GM13977 (cell line): ENCODE data around the gene MPHOSPH10.

ENCODE experiments used
- DNase-seq: peaks from one replicate; pipeline ENCODE4 v3.0.0; 2012; ENCODE audit warnings: low spot score
- in situ Hi-C: fragments of 300-500 bp; cut with MboI; formaldehyde crosslinking; loops from one replicate; pipeline ENCODE4 v1.12.0; 2022; ENCODE audit warnings: low sequenced_read_pairs, low pct_unique_long_range_greater_than_20kb, mixed read lengths, inconsistent platforms; ENCODE audit not compliant: unreplicated experiment
- TF ChIP-seq, protein P1 (sequence below): IDR thresholded peaks from 2 replicates; pipeline ENCODE4 v1.5.1; 2012; ENCODE audit warnings: mild to moderate bottlenecking, control low read depth; ENCODE audit not compliant: insufficient read depth; ENCODE audit errors: extremely low read depth, missing control alignments

MPHOSPH10 gene

DNA sequence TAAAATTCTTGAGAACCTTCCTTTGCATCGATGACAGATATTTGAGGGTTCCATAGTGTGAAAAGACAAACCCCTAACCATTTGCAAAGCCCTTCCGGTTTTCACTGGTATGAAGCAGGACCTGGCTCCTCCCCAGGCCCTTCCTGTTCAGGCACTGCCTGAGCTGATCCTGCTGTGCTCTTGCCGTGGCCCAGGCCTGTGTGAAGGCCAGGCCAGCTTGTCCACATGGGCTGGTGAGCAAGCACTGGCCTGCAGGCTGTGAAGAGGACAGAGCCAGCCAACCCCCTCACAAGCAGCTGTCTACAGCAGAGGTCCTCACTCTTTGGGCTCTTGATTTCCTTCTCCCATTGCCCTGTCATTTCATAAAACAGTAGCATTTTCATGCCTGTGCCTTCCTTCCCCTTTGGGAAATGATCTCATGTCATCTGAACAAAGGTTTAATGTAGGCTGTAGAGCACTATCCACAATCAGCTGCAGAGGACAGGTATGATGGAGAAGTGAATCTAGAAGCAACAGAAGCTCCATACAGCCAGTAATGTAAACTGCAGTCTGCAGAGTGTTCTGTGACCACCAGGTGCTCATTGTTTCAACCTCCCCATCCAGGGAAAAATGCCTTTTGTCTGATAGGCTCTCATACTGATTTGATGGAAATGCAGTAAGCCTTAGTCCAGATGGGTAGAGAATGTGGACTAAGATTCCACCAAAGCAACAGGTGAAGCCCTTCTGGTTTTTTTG lies 19.8 kb downstream of the MPHOSPH10 start:
- DNase-seq = no peak
- TF ChIP-seq, protein P1, sequence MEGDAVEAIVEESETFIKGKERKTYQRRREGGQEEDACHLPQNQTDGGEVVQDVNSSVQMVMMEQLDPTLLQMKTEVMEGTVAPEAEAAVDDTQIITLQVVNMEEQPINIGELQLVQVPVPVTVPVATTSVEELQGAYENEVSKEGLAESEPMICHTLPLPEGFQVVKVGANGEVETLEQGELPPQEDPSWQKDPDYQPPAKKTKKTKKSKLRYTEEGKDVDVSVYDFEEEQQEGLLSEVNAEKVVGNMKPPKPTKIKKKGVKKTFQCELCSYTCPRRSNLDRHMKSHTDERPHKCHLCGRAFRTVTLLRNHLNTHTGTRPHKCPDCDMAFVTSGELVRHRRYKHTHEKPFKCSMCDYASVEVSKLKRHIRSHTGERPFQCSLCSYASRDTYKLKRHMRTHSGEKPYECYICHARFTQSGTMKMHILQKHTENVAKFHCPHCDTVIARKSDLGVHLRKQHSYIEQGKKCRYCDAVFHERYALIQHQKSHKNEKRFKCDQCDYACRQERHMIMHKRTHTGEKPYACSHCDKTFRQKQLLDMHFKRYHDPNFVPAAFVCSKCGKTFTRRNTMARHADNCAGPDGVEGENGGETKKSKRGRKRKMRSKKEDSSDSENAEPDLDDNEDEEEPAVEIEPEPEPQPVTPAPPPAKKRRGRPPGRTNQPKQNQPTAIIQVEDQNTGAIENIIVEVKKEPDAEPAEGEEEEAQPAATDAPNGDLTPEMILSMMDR = no peak
- in situ Hi-C loops = loop anchor here (25.0 kb wide), 1 partner anchor 337 kb away; no protein-coding TSS in a partner anchor

DNA sequence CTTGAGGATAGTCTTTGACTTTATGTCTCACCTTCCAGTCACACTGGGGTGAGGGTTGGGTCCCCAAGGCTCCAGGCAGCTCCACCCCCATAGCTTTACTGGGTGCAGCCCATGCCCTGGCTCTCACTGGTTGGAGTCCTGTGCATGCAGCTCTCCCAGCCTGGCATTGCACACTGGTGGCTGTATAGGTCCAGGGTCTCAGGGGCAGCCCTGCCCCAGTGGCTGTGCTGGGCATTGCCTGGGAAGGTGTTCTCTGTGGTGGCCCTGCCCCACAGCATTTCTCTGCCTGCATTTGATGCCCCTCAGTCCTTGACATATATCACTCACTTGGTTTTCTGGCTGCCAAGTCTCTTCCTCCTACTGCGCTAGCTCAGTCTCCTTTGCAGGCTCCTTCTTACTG lies 21.2 kb downstream of the MPHOSPH10 start:
- in situ Hi-C loops = loop anchor here (25.0 kb wide), 1 partner anchor 336 kb away; no protein-coding TSS in a partner anchor
- TF ChIP-seq, protein P1 = no peak
- DNase-seq = no peak

DNA sequence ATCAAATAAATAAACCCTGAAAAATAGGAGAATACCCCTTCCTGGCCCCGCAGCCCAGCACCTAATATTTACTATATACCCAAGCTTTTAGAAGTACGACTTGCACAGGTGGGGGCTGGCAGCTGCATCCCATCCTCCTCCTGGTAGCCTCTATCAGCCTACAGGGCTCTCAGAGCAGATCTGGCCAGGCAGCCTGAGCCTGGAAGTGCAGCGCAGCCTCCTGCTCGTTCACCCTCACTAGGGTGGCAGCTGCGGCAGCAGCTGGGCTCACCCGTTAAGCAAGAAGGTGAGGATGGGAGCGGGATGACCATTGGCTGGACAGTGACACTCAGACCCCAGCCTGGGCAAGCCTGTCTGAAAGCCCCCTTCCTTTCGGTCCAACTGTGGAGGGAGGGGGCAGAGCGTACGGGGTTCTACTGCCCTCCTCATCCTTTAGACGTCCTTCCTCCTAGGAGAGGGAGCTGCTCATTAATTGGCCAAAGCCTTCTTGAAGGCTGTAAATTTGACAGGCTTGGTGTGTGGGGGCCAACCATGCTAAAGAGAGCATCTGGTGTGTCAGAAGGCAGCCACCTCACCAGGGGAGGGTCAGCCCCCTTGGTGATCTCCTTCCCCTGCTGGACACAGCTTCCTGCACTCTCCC lies 23.3 kb downstream of the MPHOSPH10 start:
- TF ChIP-seq, protein P1 = no peak
- DNase-seq = no peak
- in situ Hi-C loops = loop anchor here (25.0 kb wide), 1 partner anchor 334 kb away; no protein-coding TSS in a partner anchor

DNA sequence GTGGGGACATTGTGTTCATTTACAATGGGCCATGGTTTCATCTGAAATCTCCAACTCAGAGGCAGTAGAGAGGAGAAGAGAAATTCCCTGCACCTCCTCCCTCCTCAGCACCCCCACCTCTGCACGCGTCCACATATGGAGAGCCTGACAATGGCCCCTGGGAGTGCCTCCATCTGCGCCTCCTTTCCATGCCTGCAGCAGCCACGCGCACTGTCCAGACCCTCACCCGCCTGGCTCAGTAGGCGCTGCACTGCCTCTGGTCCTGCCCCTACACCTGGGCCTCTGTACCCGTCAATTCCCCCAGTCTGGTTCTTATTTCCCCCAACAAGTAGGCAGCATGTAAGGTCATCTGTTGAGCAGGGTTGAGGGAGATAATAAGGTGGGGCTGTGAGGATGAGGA lies 23.8 kb downstream of the MPHOSPH10 start:
- TF ChIP-seq, protein P1 = no peak
- in situ Hi-C loops = loop anchor here (25.0 kb wide), 1 partner anchor 333 kb away; no protein-coding TSS in a partner anchor
- DNase-seq = no peak

DNA sequence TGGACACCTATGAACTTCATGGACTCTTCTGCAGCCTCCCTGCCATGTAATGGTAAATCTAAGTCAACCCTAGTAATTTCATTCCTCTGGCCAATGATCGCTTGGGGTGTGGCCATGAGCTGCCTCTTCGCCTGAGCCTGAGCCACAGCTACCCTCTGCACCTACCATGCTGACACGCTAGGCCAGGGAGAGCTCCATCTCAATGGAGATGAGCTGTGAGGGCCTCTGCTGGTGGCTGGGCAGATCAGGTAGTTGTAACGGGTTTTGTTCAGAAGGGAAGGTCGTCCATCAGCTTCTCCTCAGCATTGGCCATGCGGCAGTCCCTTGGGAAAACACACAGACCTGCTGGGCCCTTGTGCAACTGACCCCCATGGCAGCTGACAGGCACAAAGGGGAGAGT lies 24.4 kb downstream of the MPHOSPH10 start:
- DNase-seq = peak; percentile 53
- in situ Hi-C loops = loop anchor here (25.0 kb wide), 1 partner anchor 333 kb away; no protein-coding TSS in a partner anchor
- TF ChIP-seq, protein P1 = peak; percentile 63

DNA sequence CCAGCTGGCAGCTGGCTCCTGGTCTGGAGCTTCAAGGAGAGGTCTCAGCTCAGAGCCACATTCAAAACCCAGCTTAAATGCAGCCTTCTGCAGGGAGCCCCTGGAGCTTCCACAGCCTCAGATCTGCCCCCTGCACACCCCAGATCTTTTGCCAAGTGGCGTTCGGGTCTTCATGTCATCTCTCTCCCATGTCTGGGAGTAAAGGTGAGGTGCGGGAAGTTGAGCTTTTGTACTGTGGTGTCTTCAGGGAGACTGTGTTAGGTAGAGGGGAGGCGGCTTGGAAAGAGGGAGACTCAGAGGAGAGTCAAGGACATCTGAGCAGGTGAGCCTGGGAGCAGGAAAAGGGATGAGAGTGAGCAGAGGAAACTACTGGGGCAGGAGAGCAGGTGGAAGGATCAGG lies 25.4 kb downstream of the MPHOSPH10 start:
- in situ Hi-C loops = loop anchor here (25.0 kb wide), 1 partner anchor 331 kb away; no protein-coding TSS in a partner anchor
- no peak for DNase-seq
- TF ChIP-seq, protein P1 = no peak
